GM12878 (cell line): Measurements from ENCODE around the gene GRB10.

Experiments used
- HCFC1 ChIP-seq: fragments of 150-350 bp; IDR thresholded peaks from 2 replicates; pipeline ENCODE4 v1.6.1; 2014; ENCODE audit warnings: low read length
- SMAD1 ChIP-seq: fragments of 450-650 bp; IDR thresholded peaks from 2 replicates; pipeline ENCODE4 v1.6.1; 2018; ENCODE audit warnings: mild to moderate bottlenecking, low read depth; ENCODE audit not compliant: partially characterized antibody
- SP1 ChIP-seq: IDR thresholded peaks from one replicate; pipeline ENCODE4 v1.6.1; 2011; ENCODE audit warnings: low read depth, low read length
- TF ChIP-seq, protein P1 (sequence below), 3 experiments: IDR thresholded peaks in 2 of 3; conservative IDR thresholded peaks in 1 of 3; 2 replicates each; pipeline ENCODE4 v1.5.1; 2011; ENCODE audit warnings: low read depth in 3 of 3, low read length in 3 of 3, mild to moderate bottlenecking in 3 of 3, control low read depth in 2 of 3, moderate library complexity in 2 of 3, inconsistent platforms in 1 of 3, mixed read lengths in 1 of 3; ENCODE audit not compliant: control insufficient read depth in 2 of 3, insufficient read depth in 1 of 3; ENCODE audit errors: extremely low read depth in 1 of 3
- TF ChIP-seq, protein P2 (sequence below): fragments of 450-650 bp; conservative IDR thresholded peaks from 2 replicates; pipeline ENCODE4 v1.6.1; 2017; ENCODE audit warnings: mild to moderate bottlenecking, moderate library complexity
- TF ChIP-seq, protein P3 (sequence below): IDR thresholded peaks from 2 replicates; pipeline ENCODE4 v1.6.1; 2012; ENCODE audit warnings: mild to moderate bottlenecking, low read depth, low read length
- TF ChIP-seq, protein P4 (sequence below): IDR thresholded peaks from 2 replicates; pipeline ENCODE4 v1.6.1; 2011; ENCODE audit warnings: low read depth, mild to moderate bottlenecking, low read length, moderate library complexity, borderline replicate concordance; ENCODE audit errors: extremely low read depth

- TF ChIP-seq, protein P1, sequence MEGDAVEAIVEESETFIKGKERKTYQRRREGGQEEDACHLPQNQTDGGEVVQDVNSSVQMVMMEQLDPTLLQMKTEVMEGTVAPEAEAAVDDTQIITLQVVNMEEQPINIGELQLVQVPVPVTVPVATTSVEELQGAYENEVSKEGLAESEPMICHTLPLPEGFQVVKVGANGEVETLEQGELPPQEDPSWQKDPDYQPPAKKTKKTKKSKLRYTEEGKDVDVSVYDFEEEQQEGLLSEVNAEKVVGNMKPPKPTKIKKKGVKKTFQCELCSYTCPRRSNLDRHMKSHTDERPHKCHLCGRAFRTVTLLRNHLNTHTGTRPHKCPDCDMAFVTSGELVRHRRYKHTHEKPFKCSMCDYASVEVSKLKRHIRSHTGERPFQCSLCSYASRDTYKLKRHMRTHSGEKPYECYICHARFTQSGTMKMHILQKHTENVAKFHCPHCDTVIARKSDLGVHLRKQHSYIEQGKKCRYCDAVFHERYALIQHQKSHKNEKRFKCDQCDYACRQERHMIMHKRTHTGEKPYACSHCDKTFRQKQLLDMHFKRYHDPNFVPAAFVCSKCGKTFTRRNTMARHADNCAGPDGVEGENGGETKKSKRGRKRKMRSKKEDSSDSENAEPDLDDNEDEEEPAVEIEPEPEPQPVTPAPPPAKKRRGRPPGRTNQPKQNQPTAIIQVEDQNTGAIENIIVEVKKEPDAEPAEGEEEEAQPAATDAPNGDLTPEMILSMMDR (IDR thresholded peaks at IDR 0.05 in 2 of 3, conservative IDR thresholded peaks at IDR 0.05 in 1 of 3; ENCODE audit: control insufficient read depth in 2 of 3, extremely low read depth in 1 of 3, insufficient read depth in 1 of 3, low read depth in 3 of 3, low read length in 3 of 3), result no peak
- TF ChIP-seq SMAD1 (no peak), SP1 (no peak), HCFC1 (no peak)
- TF ChIP-seq, protein P2, sequence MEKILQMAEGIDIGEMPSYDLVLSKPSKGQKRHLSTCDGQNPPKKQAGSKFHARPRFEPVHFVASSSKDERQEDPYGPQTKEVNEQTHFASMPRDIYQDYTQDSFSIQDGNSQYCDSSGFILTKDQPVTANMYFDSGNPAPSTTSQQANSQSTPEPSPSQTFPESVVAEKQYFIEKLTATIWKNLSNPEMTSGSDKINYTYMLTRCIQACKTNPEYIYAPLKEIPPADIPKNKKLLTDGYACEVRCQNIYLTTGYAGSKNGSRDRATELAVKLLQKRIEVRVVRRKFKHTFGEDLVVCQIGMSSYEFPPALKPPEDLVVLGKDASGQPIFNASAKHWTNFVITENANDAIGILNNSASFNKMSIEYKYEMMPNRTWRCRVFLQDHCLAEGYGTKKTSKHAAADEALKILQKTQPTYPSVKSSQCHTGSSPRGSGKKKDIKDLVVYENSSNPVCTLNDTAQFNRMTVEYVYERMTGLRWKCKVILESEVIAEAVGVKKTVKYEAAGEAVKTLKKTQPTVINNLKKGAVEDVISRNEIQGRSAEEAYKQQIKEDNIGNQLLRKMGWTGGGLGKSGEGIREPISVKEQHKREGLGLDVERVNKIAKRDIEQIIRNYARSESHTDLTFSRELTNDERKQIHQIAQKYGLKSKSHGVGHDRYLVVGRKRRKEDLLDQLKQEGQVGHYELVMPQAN, result no peak
- TF ChIP-seq, protein P3, sequence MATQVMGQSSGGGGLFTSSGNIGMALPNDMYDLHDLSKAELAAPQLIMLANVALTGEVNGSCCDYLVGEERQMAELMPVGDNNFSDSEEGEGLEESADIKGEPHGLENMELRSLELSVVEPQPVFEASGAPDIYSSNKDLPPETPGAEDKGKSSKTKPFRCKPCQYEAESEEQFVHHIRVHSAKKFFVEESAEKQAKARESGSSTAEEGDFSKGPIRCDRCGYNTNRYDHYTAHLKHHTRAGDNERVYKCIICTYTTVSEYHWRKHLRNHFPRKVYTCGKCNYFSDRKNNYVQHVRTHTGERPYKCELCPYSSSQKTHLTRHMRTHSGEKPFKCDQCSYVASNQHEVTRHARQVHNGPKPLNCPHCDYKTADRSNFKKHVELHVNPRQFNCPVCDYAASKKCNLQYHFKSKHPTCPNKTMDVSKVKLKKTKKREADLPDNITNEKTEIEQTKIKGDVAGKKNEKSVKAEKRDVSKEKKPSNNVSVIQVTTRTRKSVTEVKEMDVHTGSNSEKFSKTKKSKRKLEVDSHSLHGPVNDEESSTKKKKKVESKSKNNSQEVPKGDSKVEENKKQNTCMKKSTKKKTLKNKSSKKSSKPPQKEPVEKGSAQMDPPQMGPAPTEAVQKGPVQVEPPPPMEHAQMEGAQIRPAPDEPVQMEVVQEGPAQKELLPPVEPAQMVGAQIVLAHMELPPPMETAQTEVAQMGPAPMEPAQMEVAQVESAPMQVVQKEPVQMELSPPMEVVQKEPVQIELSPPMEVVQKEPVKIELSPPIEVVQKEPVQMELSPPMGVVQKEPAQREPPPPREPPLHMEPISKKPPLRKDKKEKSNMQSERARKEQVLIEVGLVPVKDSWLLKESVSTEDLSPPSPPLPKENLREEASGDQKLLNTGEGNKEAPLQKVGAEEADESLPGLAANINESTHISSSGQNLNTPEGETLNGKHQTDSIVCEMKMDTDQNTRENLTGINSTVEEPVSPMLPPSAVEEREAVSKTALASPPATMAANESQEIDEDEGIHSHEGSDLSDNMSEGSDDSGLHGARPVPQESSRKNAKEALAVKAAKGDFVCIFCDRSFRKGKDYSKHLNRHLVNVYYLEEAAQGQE, result no peak
- TF ChIP-seq, protein P4, sequence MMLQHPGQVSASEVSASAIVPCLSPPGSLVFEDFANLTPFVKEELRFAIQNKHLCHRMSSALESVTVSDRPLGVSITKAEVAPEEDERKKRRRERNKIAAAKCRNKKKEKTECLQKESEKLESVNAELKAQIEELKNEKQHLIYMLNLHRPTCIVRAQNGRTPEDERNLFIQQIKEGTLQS, result no peak
Observed at GRCh38 chr7:50780436-50780835, 2.3 kb downstream of the GRB10 start.
